ENCODE measurements around the gene USHBP1. TPM values are rescaled to one million over a fixed set of nuclear protein-coding genes. Genes with fewer than 3 reads are reported as not detected.
A peak's percentile ranks its signal among the peaks of the same experiment; 100 is the strongest.

USHBP1 gene
- total and polyA plus RNA-seq, 2 of the 13 experiments (the other 11 are each of a cell fraction or from before 2014, with no cell fraction given), result 0.15 to 1.5 TPM

- TF ChIP-seq ATAD3A (CRISPR knock-in tag; IDR thresholded peaks at IDR 0.05) (no peak), MEIS2 (CRISPR knock-in tag; IDR thresholded peaks at IDR 0.05) (peak; percentile 22; the same call in 1 of the 2 replicates), ZNF280D (CRISPR knock-in tag; IDR thresholded peaks at IDR 0.05) (peak; percentile 71; the same call in 1 of the 2 replicates), ZNF678 (CRISPR knock-in tag; IDR thresholded peaks at IDR 0.05) (no peak), ZFP36 (IDR thresholded peaks at IDR 0.05; ENCODE audit: borderline replicate concordance, low read depth, low read length, partially characterized antibody) (no peak), ZMYM2 (CRISPR knock-in tag; IDR thresholded peaks at IDR 0.05) (peak; percentile 85), PBX2 (CRISPR knock-in tag; IDR thresholded peaks at IDR 0.05) (no peak), AKNA (CRISPR knock-in tag; IDR thresholded peaks at IDR 0.05; ENCODE audit: borderline replicate concordance) (no peak), TBX2 (CRISPR knock-in tag; IDR thresholded peaks at IDR 0.05; ENCODE audit: borderline replicate concordance) (no peak), ZSCAN5A (CRISPR knock-in tag; IDR thresholded peaks at IDR 0.05; ENCODE audit: borderline replicate concordance) (no peak), FOXK2 (IDR thresholded peaks at IDR 0.05) (no peak), BCLAF1 (IDR thresholded peaks at IDR 0.05) (no peak), REXO4 (CRISPR knock-in tag; IDR thresholded peaks at IDR 0.05; ENCODE audit: borderline replicate concordance) (no peak), ZNF563 (CRISPR knock-in tag; IDR thresholded peaks at IDR 0.05) (peak; percentile 3; the same call in 1 of the 2 replicates)
These were observed 20.5 kb downstream of the USHBP1 start (continued) for GRCh38 chr19:17243830-17244617.

Data from HepG2 (cell line).